Esophagus squamous epithelium (tissue), 4 donors: ENCODE results near the gene ADPRHL1.

Experiments used
- CTCF ChIP-seq, 6 experiments: fragments of 450-650 bp in 4 of 6; fragments of 200-600 bp in 2 of 6; sonication (generic) in 2 of 6; IDR thresholded peaks; one replicate each; pipeline ENCODE4 v1.5.1; 2016 to 2019; ENCODE audit warnings: antibody characterized with exemption in 6 of 6, mild to moderate bottlenecking in 4 of 6, moderate library complexity in 4 of 6
- POLR2A ChIP-seq, 4 donors: fragments of 450-650 bp; IDR thresholded peaks; one replicate each; pipeline ENCODE4 v1.6.1; 2017; ENCODE audit warnings: antibody characterized with exemption in 4 of 4, mild to moderate bottlenecking in 4 of 4, moderate library complexity in 3 of 4

- TF ChIP-seq CTCF (IDR thresholded peaks at IDR 0.05) (no peak), POLR2A (IDR thresholded peaks at IDR 0.05) (no peak)
Observed at GRCh38 chr13:113448885-113449692, 4.2 kb downstream of the ADPRHL1 start.
